Osteocyte (in vitro differentiated cells): Measurements from ENCODE around the gene SMURF1. TPM values are rescaled to one million over a fixed set of nuclear protein-coding genes. Genes with fewer than 3 reads are reported as not detected.

Experiments
- DNase-seq: peaks from one replicate; pipeline ENCODE4 v3.0.0; 2021; ENCODE audit warnings: mixed read lengths; ENCODE audit not compliant: unreplicated experiment; ENCODE audit errors: extremely low spot score
- H3K27ac Mint-ChIP-seq: one replicate; pipeline ENCODE4 v1.8.0; 2021; ENCODE audit warnings: mild to moderate bottlenecking, mixed read lengths; ENCODE audit not compliant: unreplicated experiment
- H3K27me3 Mint-ChIP-seq: one replicate; pipeline ENCODE4 v1.8.0; 2021; ENCODE audit warnings: mixed read lengths; ENCODE audit not compliant: unreplicated experiment
- H3K36me3 Mint-ChIP-seq: one replicate; pipeline ENCODE4 v1.8.0; 2021; ENCODE audit warnings: mixed read lengths; ENCODE audit not compliant: unreplicated experiment
- H3K4me1 Mint-ChIP-seq: one replicate; pipeline ENCODE4 v1.8.0; 2021; ENCODE audit warnings: mixed read lengths; ENCODE audit not compliant: unreplicated experiment
- H3K4me3 Mint-ChIP-seq: one replicate; pipeline ENCODE4 v1.8.0; 2021; ENCODE audit warnings: mild to moderate bottlenecking, moderate library complexity, mixed read lengths; ENCODE audit not compliant: unreplicated experiment
- H3K9me3 Mint-ChIP-seq: one replicate; pipeline ENCODE4 v1.8.0; 2021; ENCODE audit warnings: mixed read lengths; ENCODE audit not compliant: unreplicated experiment
- total RNA-seq: library from RNA; stranded (reverse); gene quantifications from 2 replicates; pipeline ENCODE4 v1.2.1, GENCODE V29; 2021
- TF ChIP-seq, protein P1 (sequence below): fragments of 200-600 bp; sonication (generic); IDR thresholded peaks from 2 replicates; pipeline ENCODE4 v1.5.0; 2021; ENCODE audit warnings: antibody characterized with exemption, mild to moderate bottlenecking, moderate library complexity

The SMURF1 gene
- total RNA-seq, 1 donor from 2014 or later: 24.1 TPM

DNA sequence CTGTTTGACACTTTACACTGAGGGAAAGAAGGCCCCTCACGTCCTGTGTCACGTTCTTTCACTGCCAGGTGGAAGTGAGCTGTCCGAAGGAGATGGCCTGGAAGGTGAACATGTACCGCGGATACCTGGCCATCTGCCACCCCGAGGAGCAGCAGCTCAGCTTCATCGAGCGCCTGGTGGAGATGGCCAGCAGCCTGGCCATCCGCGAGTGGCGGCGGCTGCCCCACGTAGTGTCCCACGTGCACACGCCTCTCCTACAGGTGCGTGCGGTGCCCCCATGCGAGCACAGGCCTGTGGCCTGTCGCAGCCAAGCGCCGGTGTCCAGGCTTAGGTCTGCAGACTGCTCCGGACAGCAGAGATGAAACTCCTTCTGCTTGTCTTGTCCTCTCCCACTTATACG, 162.2 kb downstream of the SMURF1 start:
- Mint-ChIP-seq H3K9me3 (peaks cover 11% of the 10 kb centered on the region), H3K36me3 (peaks cover 70% of the 10 kb centered on the region), H3K27ac (no peak overlapping the region), H3K27me3 (no peaks in the 10 kb centered on the region), H3K4me3 (no peak overlapping the region), H3K4me1 (no peaks in the 10 kb centered on the region)
- TF ChIP-seq, protein P1, sequence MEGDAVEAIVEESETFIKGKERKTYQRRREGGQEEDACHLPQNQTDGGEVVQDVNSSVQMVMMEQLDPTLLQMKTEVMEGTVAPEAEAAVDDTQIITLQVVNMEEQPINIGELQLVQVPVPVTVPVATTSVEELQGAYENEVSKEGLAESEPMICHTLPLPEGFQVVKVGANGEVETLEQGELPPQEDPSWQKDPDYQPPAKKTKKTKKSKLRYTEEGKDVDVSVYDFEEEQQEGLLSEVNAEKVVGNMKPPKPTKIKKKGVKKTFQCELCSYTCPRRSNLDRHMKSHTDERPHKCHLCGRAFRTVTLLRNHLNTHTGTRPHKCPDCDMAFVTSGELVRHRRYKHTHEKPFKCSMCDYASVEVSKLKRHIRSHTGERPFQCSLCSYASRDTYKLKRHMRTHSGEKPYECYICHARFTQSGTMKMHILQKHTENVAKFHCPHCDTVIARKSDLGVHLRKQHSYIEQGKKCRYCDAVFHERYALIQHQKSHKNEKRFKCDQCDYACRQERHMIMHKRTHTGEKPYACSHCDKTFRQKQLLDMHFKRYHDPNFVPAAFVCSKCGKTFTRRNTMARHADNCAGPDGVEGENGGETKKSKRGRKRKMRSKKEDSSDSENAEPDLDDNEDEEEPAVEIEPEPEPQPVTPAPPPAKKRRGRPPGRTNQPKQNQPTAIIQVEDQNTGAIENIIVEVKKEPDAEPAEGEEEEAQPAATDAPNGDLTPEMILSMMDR: no peak
- DNase-seq: no peak

DNA sequence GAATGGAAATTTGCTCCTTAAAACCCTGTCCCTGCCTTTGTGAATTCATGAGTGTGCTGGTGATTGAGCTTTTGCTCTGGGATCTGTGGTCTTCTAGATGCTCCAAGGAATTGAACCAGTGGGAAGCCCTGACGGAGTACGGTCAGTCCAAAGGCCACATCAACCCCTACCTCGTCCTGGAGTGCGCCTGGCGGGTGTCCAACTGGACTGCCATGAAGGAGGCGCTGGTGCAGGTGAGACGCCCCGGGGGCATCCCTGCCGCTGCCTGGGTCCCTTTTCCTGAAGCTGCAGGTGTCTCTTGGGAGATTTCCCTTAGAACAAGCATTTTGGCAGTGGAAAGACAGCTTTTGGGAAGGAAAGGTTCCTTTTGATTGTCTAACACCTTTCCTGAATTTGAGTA, 165.2 kb downstream of the SMURF1 start:
- Mint-ChIP-seq H3K36me3 (peaks cover 62% of the 10 kb centered on the region), H3K9me3 (no peaks in the 10 kb centered on the region), H3K4me1 (no peaks in the 10 kb centered on the region), H3K27ac (no peak overlapping the region), H3K27me3 (no peaks in the 10 kb centered on the region), H3K4me3 (no peak overlapping the region)
- TF ChIP-seq, protein P1: no peak
- DNase-seq: no peak

Other genes starting within 250 kb of the SMURF1 start
- not detected in 2 replicates for gene KPNA7, start 64.0 kb upstream of the SMURF1 start, total RNA-seq
- not detected in 2 replicates for gene MYH16, start 128.7 kb upstream of the SMURF1 start, total RNA-seq
- 103 and 105 TPM in 2 replicates for gene ARPC1A, start 181.8 kb upstream of the SMURF1 start, total RNA-seq
- 76.1 and 84.9 TPM in 2 replicates for gene ARPC1B, start 230.6 kb upstream of the SMURF1 start, total RNA-seq